HG02973 (cell line): ENCODE results near the gene GOLGA6C.
"Not testable (repeated sequence)": the region's sequence is repeated elsewhere in the genome, so short reads cannot be mapped to it uniquely, and the experiment has no call there.

Source experiments
- ATAC-seq: cut with Tn5 transposase; IDR thresholded peaks from one replicate; pipeline ENCODE4 v1.9.1; 2021; ENCODE audit warnings: moderate library complexity; ENCODE audit not compliant: unreplicated experiment

Gene GOLGA6C

DNA sequence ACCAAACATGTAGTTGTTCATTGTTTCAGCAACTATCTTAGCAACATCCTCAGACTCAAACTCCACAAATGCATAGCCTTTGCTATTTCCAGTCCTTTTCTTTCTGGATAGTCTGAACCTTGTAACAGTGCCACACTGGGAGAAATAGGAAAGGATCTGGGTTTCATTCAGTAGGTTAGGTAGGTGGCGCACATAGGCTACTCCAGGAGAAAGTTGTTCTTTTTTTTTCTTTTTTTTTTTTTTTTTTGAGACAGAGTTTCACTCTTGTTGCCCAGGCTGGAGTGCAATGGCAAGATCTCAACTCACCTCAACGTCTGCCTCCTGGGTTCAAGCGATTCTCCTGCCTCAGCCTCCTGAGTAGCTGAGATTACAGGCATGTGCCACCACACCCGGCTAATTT, 5.8 kb upstream of the GOLGA6C start:
- ATAC-seq = not testable (repeated sequence)

DNA sequence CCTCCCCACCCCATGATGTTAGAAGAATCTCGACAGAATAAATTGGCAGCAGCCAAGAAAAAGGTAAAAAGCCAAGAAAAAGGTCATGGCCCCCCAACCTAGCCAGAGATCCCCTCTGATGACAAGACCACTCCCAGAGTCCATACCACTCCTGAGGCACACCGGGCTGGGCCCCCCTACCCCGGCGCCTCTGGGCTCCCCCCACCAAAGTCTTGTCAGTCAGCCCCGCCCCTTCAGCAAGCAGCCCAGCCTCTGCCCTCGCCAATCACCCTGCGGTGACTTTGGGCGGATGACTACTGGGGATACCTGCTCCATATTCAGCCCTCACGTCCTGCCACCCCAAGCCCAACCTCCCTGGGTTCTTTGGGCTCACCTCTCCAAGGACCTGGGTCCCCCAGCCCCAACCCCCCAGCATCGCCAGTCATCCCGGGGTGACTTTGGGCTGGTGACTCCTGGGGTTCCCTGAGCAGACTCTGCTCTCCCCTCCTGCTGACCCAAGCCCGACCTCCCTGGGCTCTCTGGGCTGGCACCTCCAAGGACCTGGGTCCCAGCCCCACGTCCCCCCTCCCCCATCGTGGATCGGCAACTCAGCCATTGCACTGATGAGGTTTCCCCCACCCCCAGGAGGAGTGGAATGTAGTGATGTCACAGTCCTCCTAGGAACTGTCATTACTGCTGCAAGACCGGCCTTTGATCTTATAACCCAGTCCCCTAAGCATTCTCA, 648 bp downstream of the GOLGA6C start:
- not testable (repeated sequence) for ATAC-seq

DNA sequence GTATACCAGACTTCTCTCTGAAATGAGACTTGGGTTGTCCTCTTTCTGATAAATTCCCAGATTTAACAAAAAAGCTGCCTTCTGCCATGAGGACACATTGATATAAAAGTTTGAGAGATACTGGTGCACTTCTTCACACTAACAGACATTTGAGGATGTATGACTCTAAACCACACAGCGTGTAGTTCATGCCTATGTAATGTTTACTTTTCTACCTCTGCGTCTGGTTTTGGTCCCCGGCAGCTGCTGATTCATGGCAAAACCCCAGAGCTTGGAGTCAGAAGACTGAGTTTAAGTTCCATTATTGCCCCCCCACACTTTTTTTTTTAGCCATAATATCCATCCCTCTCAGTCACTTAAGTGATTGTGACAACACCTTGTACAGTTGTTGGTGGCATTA, 1.7 kb downstream of the GOLGA6C start:
- ATAC-seq = not testable (repeated sequence)

DNA sequence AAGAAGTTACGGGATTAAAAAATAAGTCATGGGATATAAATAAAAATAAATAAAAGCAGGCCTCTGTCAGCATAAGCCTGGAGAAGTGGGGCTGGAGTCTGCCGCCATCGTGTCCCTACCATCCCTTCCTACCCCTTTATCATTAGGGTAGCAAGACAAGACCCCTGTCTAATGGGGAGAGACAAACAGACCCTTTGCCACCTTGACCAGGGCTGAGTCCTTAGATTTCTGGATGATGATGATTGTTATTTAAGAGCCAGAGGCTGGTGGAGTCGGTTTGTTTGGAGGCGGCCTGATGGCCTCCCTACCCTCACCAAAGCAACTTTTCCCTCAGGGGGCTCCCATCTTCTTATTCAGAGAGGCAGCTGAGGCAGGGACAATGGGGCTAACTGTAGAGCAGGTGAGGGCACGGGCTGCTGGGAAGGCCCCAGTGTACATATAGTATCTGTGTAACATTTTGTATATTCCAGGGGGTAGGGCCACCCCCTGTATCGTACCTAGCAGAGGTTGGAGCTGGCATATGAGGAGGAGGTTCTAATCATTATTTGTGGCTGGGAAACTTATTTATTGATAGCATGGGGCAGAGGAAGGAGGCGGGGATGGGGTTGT, 15.7 kb downstream of the GOLGA6C start:
- ATAC-seq = not testable (repeated sequence)

DNA sequence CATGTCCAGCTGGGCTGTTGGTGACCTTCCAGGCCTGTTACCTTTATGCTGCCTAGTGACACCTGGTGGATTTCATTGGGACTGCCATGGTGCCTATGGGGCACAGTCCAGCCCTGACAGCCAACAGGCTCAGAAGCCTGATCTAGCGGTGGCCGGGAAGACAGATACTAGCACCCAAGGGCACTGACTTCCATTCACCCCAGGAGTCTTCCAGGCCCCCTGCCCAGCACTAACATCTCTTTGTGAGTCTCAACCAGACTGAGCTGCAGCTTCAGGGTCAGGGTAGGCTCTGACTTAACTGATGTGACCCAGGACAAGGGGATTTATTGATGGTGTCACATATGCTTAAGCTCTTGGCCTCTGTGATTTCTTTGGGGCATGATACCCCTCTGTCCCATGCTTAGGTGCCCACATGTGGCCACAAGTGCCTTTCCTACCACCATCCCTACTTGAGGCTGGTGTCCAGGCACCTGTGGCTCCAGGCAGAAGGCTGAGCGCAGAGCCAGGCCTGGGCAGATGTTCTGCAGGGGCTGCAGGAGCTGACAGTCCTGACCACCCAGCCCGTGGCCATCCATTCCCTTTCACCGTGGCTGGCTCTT, 16.5 kb downstream of the GOLGA6C start:
- ATAC-seq = not testable (repeated sequence)

DNA sequence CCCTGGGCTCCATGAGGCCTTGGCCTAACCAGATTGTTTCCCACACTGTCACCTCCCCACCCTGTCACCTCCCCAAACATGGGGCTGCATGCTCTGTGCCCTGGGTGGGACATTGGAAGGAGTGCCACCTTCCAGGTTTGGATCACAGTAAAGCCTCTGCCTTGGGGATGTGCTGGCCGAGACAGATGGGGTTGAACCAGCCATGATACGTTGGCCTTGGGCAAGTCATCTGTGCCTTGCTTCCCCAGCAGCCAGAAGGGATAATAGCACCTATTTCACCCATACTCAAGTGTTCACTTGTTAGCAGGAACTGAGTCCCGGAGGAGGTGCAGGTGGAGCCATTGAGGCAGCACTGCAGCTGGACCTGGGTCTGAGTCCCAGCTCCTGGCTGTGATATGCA, 17.5 kb downstream of the GOLGA6C start:
- not testable (repeated sequence) for ATAC-seq

DNA sequence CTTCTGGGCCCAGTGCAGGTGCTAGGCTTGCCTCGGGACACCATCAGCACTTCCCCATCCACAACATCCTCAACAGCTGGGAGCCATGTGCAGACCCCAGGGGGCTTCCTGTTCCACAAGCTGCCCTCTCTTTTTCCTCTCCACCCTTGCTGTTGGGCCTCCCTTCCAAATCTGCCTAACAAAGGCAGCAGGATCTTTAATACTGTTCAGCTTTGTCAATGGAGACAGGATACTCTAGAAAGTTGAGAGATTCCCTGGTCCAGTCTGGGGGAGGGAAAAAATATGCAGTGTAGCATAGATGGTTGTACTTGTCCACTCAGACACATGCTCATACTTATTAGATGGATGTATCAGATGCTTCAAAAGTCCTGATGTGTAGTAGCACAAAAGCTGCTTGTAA, 20.4 kb downstream of the GOLGA6C start:
- not testable (repeated sequence) for ATAC-seq

DNA sequence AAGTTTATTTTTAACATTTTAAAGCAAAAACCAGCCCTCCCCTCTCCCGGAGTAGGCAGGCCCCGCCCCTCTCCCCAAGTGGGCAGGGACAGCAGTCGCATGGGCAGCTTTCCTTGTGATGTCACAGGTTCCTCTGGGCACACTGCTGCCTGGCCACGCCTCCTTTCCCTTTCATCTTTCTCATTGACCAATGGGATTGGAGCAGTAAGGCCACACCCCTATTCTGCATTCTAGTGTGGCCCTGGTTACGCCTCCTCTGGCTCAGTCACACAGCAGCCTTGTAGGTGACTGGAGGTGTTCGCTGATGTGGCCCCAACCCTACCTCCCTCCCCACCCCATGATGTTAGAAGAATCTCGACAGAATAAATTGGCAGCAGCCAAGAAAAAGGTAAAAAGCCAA, 24.4 kb downstream of the GOLGA6C start, which contains the start of gene GOLGA6D:
Gene GOLGA6D (plus strand): TSS at position 264 of the 400 bp plus-strand sequence. CDS start 41 bp downstream, at position 305.
- not testable (repeated sequence) for ATAC-seq

DNA sequence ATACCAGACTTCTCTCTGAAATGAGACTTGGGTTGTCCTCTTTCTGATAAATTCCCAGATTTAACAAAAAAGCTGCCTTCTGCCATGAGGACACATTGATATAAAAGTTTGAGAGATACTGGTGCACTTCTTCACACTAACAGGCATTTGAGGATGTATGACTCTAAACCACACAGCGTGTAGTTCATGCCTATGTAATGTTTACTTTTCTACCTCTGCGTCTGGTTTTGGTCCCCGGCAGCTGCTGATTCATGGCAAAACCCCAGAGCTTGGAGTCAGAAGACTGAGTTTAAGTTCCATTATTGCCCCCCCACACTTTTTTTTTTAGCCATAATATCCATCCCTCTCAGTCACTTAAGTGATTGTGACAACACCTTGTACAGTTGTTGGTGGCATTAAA, 26.0 kb downstream of the GOLGA6C start:
- not testable (repeated sequence) for ATAC-seq

DNA sequence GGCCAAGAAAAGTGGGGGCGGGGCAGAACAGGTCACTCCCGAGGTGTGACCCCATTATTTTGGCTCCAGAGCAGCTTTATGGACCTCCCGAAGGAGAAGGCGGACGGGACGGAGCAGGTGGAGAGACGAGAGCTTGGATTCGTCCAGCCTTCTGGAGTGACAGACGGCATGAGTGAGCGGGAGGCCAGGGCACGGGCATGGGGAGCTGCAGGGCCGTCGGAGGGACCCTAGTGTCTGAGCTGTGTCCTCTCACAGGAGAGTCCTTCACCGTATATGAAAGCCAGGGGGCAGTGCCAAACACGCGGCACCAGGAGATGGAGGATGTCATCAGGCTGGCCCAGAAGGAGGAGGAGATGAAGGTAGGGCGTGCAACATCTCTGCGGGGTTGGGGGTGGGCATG, 35.5 kb downstream of the GOLGA6C start:
- not testable (repeated sequence) for ATAC-seq

DNA sequence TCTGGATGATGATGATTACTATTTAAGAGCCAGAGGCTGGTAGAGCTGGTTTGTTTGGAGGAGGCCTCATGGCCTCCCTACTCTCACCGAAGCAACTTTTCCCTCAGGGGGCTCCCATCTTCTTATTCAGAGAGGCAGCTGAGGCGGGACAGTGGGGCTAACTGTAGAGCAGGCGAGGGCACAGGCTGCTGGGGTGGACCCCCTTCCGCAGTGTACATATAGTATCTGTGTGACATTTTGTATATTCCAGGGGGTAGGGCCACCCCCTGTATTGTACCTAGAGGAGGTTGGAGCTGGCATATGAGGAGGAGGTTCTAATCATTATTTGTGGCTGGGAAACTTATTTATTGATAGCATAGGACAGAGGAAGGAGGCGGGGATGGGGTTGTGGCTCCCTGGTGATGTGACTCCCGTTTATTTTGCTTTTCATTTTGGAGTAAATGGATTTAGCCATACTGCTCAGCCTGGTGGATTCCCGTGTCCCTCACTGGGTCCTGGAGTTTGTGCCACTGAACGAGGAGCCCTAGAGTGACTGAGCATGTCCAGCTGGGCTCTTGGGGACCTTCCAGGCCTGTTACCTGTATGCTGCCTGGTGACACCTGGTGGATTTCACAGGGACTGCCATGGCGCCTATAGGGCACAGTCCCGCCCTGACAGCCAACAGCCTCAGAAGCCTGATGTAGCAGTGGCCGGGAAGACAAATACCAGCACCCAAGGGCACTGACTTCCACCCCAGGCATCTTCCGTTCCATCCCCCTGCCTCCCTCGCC, 40.6 kb downstream of the GOLGA6C start:
- not testable (repeated sequence) for ATAC-seq

DNA sequence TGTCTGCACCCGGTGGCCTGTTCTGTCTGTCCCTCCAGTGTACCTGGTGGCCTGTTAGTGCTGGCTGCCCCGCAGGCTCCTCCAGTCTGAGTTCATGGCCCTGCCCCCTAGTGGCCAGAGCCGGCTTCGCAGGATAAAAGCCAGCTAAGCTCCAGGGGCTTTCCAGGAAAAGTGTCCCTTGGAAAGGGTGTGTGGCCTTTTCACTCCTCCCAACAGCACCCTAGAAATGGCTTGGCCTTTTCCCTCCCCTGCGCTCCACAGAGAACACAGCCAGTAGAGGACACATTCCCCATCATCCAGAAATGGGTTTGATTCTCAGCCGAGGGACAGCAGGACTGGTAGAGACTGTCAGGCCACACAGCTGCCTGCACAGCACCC, 41.2 kb downstream of the GOLGA6C start:
- not testable (repeated sequence) for ATAC-seq

DNA sequence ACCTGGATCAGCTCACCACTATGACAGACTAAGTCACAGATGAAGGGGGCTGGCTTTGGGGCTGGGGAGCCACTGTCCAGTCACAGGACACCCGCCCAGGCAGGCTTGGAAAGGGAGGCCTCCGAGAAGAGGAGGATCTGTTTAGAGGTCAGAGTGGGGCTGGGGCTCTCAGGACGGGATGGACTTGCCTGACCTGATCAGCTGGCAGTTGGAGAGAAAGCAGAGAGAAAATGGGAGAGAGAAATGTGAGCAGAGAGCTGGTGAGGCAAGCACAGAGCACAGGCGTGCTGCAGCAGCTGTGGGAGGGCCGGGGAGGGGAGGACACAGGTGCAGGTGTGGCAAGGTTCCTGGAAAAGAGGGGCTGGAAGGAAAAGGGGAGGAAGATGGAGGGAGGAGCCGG, 41.9 kb downstream of the GOLGA6C start:
- not testable (repeated sequence) for ATAC-seq

DNA sequence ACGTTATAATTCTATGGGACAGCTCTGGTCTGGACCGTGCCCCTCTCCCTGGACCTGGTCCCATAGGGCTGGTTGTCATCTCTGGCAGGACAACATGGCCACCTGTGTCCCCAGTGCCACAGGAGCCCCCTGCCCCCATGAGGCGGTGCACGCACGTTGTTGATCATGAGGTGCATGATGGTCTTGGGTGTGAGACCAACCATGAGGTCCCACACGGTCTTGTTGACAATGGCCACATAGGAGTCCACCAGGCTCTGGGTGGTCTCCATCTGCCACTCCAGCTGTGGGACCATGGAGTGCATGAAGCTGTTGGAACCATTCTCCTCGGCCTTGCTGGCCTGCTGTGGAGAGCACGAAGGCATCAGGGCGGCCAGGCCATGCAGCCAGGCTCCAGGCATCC, 44.2 kb downstream of the GOLGA6C start:
- no peak for ATAC-seq

DNA sequence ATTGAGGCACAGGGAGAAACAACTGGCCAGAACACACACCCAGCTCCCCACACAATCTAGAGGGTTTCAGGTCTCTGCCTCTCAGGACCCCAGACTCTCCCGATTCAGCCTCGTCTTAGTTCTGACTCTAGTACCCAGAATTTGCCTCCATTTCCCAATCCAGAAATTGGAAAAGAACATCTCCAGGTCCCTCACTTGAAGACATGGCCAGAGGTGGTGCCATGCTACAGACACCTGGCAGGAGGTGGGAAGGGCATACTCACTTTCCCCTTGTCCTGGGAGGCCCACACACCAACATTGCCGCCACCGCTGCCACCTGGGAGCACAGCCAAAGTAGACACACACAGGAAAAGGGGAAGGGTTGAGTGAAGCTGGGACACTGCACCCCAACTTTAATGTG, 44.6 kb downstream of the GOLGA6C start:
- ATAC-seq = not testable (repeated sequence)

DNA sequence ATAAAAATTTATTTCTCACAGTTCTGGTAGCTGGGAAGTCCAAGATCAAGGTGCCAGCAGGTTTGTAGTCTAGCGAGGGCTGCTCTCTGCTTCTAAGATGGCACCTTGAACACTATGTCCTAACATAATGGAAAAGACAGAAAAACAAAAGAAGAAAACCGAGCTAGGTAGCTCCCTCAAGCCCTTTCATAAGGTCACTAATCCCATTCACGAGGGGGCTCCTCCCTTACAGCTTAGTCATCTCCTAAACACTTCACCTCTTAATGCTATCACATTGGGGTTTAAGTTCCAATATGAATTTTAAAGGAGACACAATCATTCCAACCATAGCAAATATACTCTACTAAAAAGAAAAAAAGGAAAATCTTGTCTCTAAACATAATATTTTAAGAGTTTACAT, 48.1 kb downstream of the GOLGA6C start:
- ATAC-seq = no peak

DNA sequence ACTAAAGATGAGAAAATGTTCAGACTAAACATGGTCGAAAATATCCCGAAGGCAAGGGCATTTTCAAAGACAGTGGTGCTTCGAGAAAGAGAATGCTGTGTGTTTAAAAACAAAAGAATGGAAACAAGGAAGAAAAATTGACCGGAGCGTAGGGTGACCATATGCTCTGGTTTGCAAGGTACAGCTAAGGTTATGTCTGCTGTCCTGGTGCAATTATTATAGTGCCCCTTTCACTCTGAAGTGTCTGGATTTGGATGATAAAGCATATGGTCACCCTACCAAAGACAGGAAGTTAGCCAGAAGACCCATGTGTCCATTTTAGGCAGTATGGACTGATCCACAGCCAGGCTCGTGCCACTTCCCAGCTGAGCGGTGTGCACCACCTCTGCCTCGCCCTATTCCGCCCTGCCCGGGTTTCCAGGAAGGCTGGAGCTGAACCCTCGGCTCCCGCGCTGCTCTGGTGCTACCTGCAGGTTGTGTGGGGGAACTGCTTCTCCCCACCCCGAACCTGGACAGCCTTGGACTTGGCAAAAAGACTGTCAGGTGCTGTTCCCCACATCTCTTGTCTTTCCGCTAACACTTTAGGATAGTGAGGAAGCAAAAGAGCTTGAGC, 49.8 kb downstream of the GOLGA6C start:
- no peak for ATAC-seq

DNA sequence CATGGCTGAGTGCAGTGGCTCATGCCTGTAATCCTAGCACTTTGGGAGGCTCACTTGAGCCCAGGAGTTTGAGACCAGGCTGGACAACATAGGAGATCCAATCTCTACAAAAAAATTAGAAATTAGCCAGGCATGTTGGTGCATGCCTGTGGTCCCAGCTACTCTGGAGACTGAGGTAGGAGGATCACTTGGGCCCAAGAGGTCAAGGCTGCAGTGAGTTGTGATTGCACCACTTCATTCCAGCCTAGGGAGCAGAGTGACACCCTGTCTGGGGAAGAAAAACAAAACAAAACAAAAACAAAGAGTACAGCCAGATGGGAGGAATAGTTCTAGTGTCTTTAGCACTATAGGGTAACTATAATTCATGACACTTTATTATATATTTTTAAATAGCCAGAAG, 51.6 kb downstream of the GOLGA6C start:
- ATAC-seq = no peak

DNA sequence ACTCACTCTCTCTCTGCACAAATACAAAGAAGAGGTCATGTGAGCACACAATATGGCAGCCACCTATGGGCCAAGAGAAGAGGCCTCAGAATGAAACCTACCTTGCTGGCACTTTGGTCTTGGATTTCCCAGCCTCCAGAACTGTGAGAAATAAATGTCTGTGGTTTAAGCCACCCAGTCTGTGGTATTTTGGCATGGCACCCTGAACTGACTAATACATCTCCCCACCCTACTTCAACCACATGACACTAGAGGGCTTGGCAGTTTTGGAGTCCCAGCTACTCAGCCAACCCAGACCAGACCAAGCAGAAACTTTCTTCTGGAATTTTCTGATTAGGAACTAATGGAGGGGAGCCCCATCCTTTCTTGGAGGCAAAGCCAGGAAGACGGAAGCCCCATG, 54.4 kb downstream of the GOLGA6C start:
- ATAC-seq = not testable (repeated sequence)

DNA sequence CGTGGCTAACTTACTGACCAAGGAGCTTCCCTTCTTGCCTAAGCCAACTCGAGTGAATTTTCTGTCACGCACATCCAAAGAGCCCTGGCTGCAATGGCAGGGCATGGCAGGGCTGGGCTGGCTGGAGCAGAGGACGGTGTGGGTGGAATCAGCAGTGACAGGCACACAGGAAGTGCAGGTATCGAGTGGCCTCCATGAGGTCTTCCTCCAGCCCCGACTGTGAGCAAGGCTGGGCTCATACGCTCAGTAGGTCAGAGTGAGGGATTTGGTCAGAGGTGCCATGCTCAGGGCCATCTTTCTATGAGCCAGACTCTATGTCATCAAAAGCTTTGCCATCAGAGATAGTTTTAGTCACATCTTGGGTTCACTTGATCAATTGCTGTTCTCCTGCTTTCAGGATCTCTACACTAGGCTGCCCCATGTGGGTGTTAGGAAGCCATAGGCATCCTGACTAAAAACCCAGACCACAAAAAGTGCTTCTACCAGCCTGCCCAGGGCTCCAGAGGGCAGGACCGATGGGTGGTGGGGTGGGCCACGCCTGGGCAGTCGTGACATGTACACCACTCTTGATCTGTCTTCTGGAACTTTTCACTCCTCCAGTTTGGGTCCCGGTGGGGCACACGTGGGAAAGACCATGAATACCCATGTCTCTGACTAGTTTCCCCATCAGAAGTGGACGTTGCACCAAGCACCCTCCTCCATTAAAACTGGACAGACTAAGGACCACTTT, 55.1 kb downstream of the GOLGA6C start:
- no peak for ATAC-seq
